AG09309 (cell line): Measurements from ENCODE around the gene ZCCHC7.

Experiments
- DNase-seq: peaks from one replicate; pipeline ENCODE4 v3.0.0-alpha.2; 2010; ENCODE audit warnings: low read depth
- H3K4me3 ChIP-seq: 2 replicates; pipeline ENCODE4 v1.5.1; 2011; ENCODE audit warnings: mild to moderate bottlenecking, low read depth, low read length, moderate library complexity; ENCODE audit not compliant: control insufficient read depth
- CTCF ChIP-seq: IDR thresholded peaks from 2 replicates; pipeline ENCODE4 v1.5.1; 2011; ENCODE audit warnings: mild to moderate bottlenecking, low read depth, low read length, inconsistent platforms; ENCODE audit not compliant: insufficient read depth, control insufficient read depth; ENCODE audit errors: missing control alignments

Gene ZCCHC7

GRCh38 chr9:37381094-37381741, 260.8 kb downstream of the ZCCHC7 start:
- no peak for DNase-seq
- H3K4me3 ChIP-seq, result no peak overlapping the region
- no peak for TF ChIP-seq CTCF

GRCh38 chr9:37382161-37382981, 262.0 kb downstream of the ZCCHC7 start:
- TF ChIP-seq CTCF, result no peak
- H3K4me3 ChIP-seq, result no peak overlapping the region
- DNase-seq, result no peak

GRCh38 chr9:37382982-37383357, 262.6 kb downstream of the ZCCHC7 start:
- TF ChIP-seq CTCF, result no peak
- H3K4me3 ChIP-seq, result no peak overlapping the region
- DNase-seq, result no peak

GRCh38 chr9:37383393-37383792, 263.0 kb downstream of the ZCCHC7 start:
- no peak for DNase-seq
- no peak for TF ChIP-seq CTCF
- no peak overlapping the region for H3K4me3 ChIP-seq

GRCh38 chr9:37383876-37384746, 263.7 kb downstream of the ZCCHC7 start:
- H3K4me3 ChIP-seq, result no peak overlapping the region
- TF ChIP-seq CTCF, result no peak
- DNase-seq, result no peak

GRCh38 chr9:37385286-37385685, 264.9 kb downstream of the ZCCHC7 start:
- H3K4me3 ChIP-seq, result no peak overlapping the region
- no peak for TF ChIP-seq CTCF
- DNase-seq, result no peak
